GM23248 (cell line): ENCODE results near the gene CLDN7.

Experiments used
- EZH2 ChIP-seq: fragments of 200-600 bp; sonication (generic); IDR thresholded peaks from 2 replicates; pipeline ENCODE4 v1.6.1; 2018; ENCODE audit warnings: antibody characterized with exemption, mild to moderate bottlenecking; ENCODE audit not compliant: insufficient read depth, poor library complexity, severe bottlenecking
- EZH2phosphoT487 ChIP-seq: fragments of 200-600 bp; sonication (generic); IDR thresholded peaks from 2 replicates; pipeline ENCODE4 v1.6.1; 2018; ENCODE audit warnings: antibody characterized with exemption, moderate library complexity, mild to moderate bottlenecking, low read depth; ENCODE audit not compliant: insufficient read depth

DNA sequence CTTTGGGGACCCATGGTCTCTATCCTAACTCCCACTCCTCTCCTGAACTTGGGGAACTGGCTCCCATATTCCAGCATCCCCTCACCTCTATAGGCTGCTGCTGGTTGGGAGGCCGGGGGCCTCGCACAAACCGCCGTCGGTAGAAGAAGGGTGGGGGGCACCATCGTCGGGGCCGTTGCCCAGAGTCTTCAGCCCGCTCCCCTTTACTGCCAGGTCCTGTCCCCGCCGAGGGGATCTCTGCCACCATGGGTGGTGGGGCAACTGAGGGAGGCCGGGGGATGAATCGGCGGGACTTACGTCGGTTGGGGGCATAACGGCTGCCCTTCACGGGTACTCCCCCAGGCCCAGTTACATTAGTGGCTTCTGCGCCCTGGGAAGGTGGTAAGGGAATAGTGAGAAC, 27.9 kb upstream of the CLDN7 start:
- no peak for TF ChIP-seq EZH2
- no peak for TF ChIP-seq EZH2phosphoT487
